Measurements from ENCODE around the gene HNMT. TPM values are rescaled to one million over a fixed set of nuclear protein-coding genes. Genes with fewer than 3 reads are reported as not detected.

HNMT gene
- total RNA-seq, 2 donors from 2014 or later, result 37.2 to 52.1 TPM

GRCh38 chr2:137948894-137949293, 15.4 kb upstream of the HNMT start:
- no peak for DNase-seq
- no peaks in the 10 kb centered on the region for H3K36me3 ChIP-seq (replicated peaks in 1 of 2; ENCODE audit: insufficient read depth in 1 of 2, low read depth in 2 of 2)
- H3K9me3 ChIP-seq, result no peaks in the 10 kb centered on the region
- no peaks in the 10 kb centered on the region for H3K27me3 ChIP-seq
- ATAC-seq, result no peak
- no peak overlapping the region for H3K27ac ChIP-seq
- TF ChIP-seq CTCF (IDR thresholded peaks at IDR 0.05), result no peak
- no peak for TF ChIP-seq POLR2A (IDR thresholded peaks at IDR 0.05)
- intact Hi-C loops (cut with DNase I), result no loop called here
- peaks cover 11% of the 10 kb centered on the region for H3K4me1 ChIP-seq
- no peak overlapping the region for H3K4me3 ChIP-seq
- 77% methylated on average over 7 of the region's 7 CpGs for WGBS, 2 donors

- Histone ChIP-seq H3K4me3 (no peak overlapping the region), H3K9me3 (no peaks in the 10 kb centered on the region), H3K27me3 (no peaks in the 10 kb centered on the region), H3K36me3 (replicated peaks in 1 of 2; ENCODE audit: insufficient read depth in 1 of 2, low read depth in 2 of 2) (no peaks in the 10 kb centered on the region), H3K27ac (no peak overlapping the region), H3K4me1 (peaks cover 11% of the 10 kb centered on the region)
- intact Hi-C loops (cut with DNase I), result no loop called here
- TF ChIP-seq CTCF (IDR thresholded peaks at IDR 0.05), result no peak
- TF ChIP-seq POLR2A (IDR thresholded peaks at IDR 0.05), result no peak
- DNase-seq (no peak), ATAC-seq (no peak)
- WGBS, 2 donors, result 77 to 83% methylated on average over 4 of the region's 4 CpGs
Measured at GRCh38 chr2:137950238-137950637, 14.0 kb upstream of the HNMT start.

- WGBS, 2 donors, result 77 to 82% methylated on average over 3 of the region's 3 CpGs
- Histone ChIP-seq H3K36me3 (replicated peaks in 1 of 2; ENCODE audit: insufficient read depth in 1 of 2, low read depth in 2 of 2) (no peaks in the 10 kb centered on the region), H3K27ac (no peak overlapping the region), H3K4me3 (no peak overlapping the region), H3K9me3 (no peaks in the 10 kb centered on the region), H3K27me3 (no peaks in the 10 kb centered on the region), H3K4me1 (peaks cover 11% of the 10 kb centered on the region)
- DNase-seq (no peak), ATAC-seq (no peak)
- intact Hi-C loops (cut with DNase I), result no loop called here
- TF ChIP-seq CTCF (IDR thresholded peaks at IDR 0.05) (no peak), POLR2A (IDR thresholded peaks at IDR 0.05) (no peak)
Measured at GRCh38 chr2:137951586-137951985, 12.7 kb upstream of the HNMT start.

GRCh38 chr2:137952586-137953129, 11.6 kb upstream of the HNMT start:
- H3K27me3 ChIP-seq, result no peaks in the 10 kb centered on the region
- WGBS, 2 donors, result 65 to 94% methylated on average over 9 of the region's 9 CpGs
- H3K4me1 ChIP-seq, result peaks cover 5% of the 10 kb centered on the region
- TF ChIP-seq CTCF (IDR thresholded peaks at IDR 0.05), result no peak
- H3K27ac ChIP-seq, result no peak overlapping the region
- H3K36me3 ChIP-seq (replicated peaks in 1 of 2; ENCODE audit: insufficient read depth in 1 of 2, low read depth in 2 of 2), result no peaks in the 10 kb centered on the region
- DNase-seq (peak in 1 of 4 donors; percentile 8), ATAC-seq (no peak)
- intact Hi-C loops (cut with DNase I), result no loop called here
- H3K9me3 ChIP-seq, result no peaks in the 10 kb centered on the region
- H3K4me3 ChIP-seq, result no peak overlapping the region

GRCh38 chr2:137955536-137955935, 8.7 kb upstream of the HNMT start:
- Histone ChIP-seq H3K4me1 (no peaks in the 10 kb centered on the region), H3K27ac (no peak overlapping the region), H3K36me3 (replicated peaks in 1 of 2; ENCODE audit: insufficient read depth in 1 of 2, low read depth in 2 of 2) (no peaks in the 10 kb centered on the region), H3K27me3 (no peaks in the 10 kb centered on the region), H3K9me3 (no peaks in the 10 kb centered on the region), H3K4me3 (no peak overlapping the region)
- WGBS, 2 donors, result 91 to 94% methylated on average over 2 of the region's 2 CpGs
- intact Hi-C loops (cut with DNase I), result no loop called here
- no peak for ATAC-seq
- no peak for DNase-seq
- TF ChIP-seq POLR2A (IDR thresholded peaks at IDR 0.05) (no peak), CTCF (IDR thresholded peaks at IDR 0.05) (no peak)
